H9 (cell line): ENCODE data around the gene DTNBP1. TPM values are rescaled to one million over a fixed set of nuclear protein-coding genes. Genes with fewer than 3 reads are reported as not detected.

Source experiments
- DNase-seq: peaks from one replicate; pipeline ENCODE4 v3.0.0-alpha.2; 2017
- H2AFZ ChIP-seq: one replicate; pipeline ENCODE4 v1.6.1; 2013; ENCODE audit warnings: mild to moderate bottlenecking, low read length, control low read depth, moderate library complexity
- H2AK5ac ChIP-seq: 2 replicates; pipeline ENCODE4 v1.6.1; 2013; ENCODE audit warnings: low read length, control low read depth, mixed read lengths; ENCODE audit not compliant: insufficient read length
- H2BK120ac ChIP-seq: one replicate; pipeline ENCODE4 v1.6.1; 2013; ENCODE audit warnings: low read depth, mild to moderate bottlenecking, low read length, control low read depth, inconsistent platforms; ENCODE audit not compliant: poor library complexity, severe bottlenecking
- H2BK12ac ChIP-seq: 2 replicates; pipeline ENCODE4 v1.6.1; 2013; ENCODE audit warnings: low read length, control low read depth, mixed read lengths, low read depth; ENCODE audit not compliant: insufficient read length
- H2BK15ac ChIP-seq: 2 replicates; pipeline ENCODE4 v1.6.1; 2013; ENCODE audit warnings: low read depth, low read length, control low read depth
- H2BK20ac ChIP-seq: one replicate; pipeline ENCODE4 v1.6.1; 2013; ENCODE audit warnings: low read depth, mild to moderate bottlenecking, low read length, control low read depth, inconsistent platforms; ENCODE audit not compliant: poor library complexity, severe bottlenecking
- H2BK5ac ChIP-seq: 2 replicates; pipeline ENCODE4 v1.6.1; 2013; ENCODE audit warnings: low read length, control low read depth, mixed read lengths; ENCODE audit not compliant: insufficient read length
- H3K14ac ChIP-seq: 2 replicates; pipeline ENCODE4 v1.6.1; 2013; ENCODE audit warnings: low read length, control low read depth; ENCODE audit not compliant: insufficient read depth
- H3K18ac ChIP-seq: 2 replicates; pipeline ENCODE4 v1.6.1; 2013; ENCODE audit warnings: low read depth, mild to moderate bottlenecking, mixed read lengths, low read length, control low read depth; ENCODE audit not compliant: insufficient read length
- H3K23ac ChIP-seq: 2 replicates; pipeline ENCODE4 v1.6.1; 2013; ENCODE audit warnings: low read length, control low read depth, mixed read lengths, low read depth; ENCODE audit not compliant: insufficient read length
- H3K23me2 ChIP-seq: 2 replicates; pipeline ENCODE4 v1.6.1; 2013; ENCODE audit warnings: low read depth, mild to moderate bottlenecking, mixed read lengths, low read length, control low read depth; ENCODE audit not compliant: insufficient read length, poor library complexity, severe bottlenecking
- H3K27ac ChIP-seq: 2 replicates; pipeline ENCODE4 v1.5.1; 2013; ENCODE audit warnings: low read length, control low read depth, mixed read lengths, low read depth; ENCODE audit not compliant: insufficient read length
- H3K27me3 ChIP-seq: 2 replicates; pipeline ENCODE4 v1.6.1; 2013; ENCODE audit warnings: low read length, control low read depth, inconsistent platforms; ENCODE audit not compliant: insufficient read depth
- H3K4ac ChIP-seq: 2 replicates; pipeline ENCODE4 v1.6.1; 2013; ENCODE audit warnings: low read depth, mild to moderate bottlenecking, control low read depth, inconsistent platforms, low read length, moderate library complexity
- H3K4me1 ChIP-seq: 2 replicates; pipeline ENCODE4 v1.6.1; 2013; ENCODE audit warnings: low read length, control low read depth, inconsistent platforms; ENCODE audit not compliant: insufficient read depth
- H3K4me2 ChIP-seq: 2 replicates; pipeline ENCODE4 v1.6.1; 2013; ENCODE audit warnings: low read length, control low read depth, mixed read lengths; ENCODE audit not compliant: insufficient read length, insufficient read depth
- H3K56ac ChIP-seq: 2 replicates; pipeline ENCODE4 v1.6.1; 2013; ENCODE audit warnings: low read depth, mild to moderate bottlenecking, mixed read lengths, low read length, control low read depth; ENCODE audit not compliant: insufficient read length
- H3K79me1 ChIP-seq: 2 replicates; pipeline ENCODE4 v1.6.1; 2013; ENCODE audit warnings: low read depth, mild to moderate bottlenecking, moderate library complexity, low read length, control low read depth, inconsistent platforms; ENCODE audit not compliant: insufficient read depth, poor library complexity, severe bottlenecking
- H3K79me2 ChIP-seq: 2 replicates; pipeline ENCODE4 v1.6.1; 2013; ENCODE audit warnings: low read length, control low read depth, inconsistent platforms; ENCODE audit not compliant: insufficient read depth
- H3K9ac ChIP-seq: 2 replicates; pipeline ENCODE4 v1.6.1; 2013; ENCODE audit warnings: low read length, control low read depth, mixed read lengths; ENCODE audit not compliant: insufficient read length; ENCODE audit errors: extremely low read depth
- H3K9me3 ChIP-seq: one replicate; pipeline ENCODE4 v1.6.1; 2013; ENCODE audit warnings: low read depth, low read length, inconsistent platforms; ENCODE audit not compliant: control insufficient read depth
- H3T11ph ChIP-seq: one replicate; pipeline ENCODE4 v1.6.1; 2013; ENCODE audit warnings: mild to moderate bottlenecking, low read length, control low read depth, inconsistent platforms
- H4K20me1 ChIP-seq: one replicate; pipeline ENCODE4 v1.6.1; 2013; ENCODE audit not compliant: control insufficient read depth, insufficient read length, insufficient read depth
- H4K5ac ChIP-seq: 2 replicates; pipeline ENCODE4 v1.6.1; 2013; ENCODE audit warnings: low read depth, mild to moderate bottlenecking, mixed read lengths, low read length, control low read depth; ENCODE audit not compliant: insufficient read length
- H4K8ac ChIP-seq: replicated peaks from 2 replicates; pipeline ENCODE4 v1.6.1; 2013; ENCODE audit warnings: low read length, control low read depth, mixed read lengths, low read depth; ENCODE audit not compliant: insufficient read length
- H4K91ac ChIP-seq: 2 replicates; pipeline ENCODE4 v1.6.1; 2013; ENCODE audit warnings: low read depth, mild to moderate bottlenecking, moderate library complexity, mixed read lengths, low read length, control low read depth; ENCODE audit not compliant: insufficient read length
- H3K27ac Mint-ChIP-seq, 3 experiments: 2 replicates in 2 of 3; 3 replicates in 1 of 3; pipeline ENCODE4 v1.8.0; 2020 to 2021; ENCODE audit warnings: mixed read lengths in 3 of 3, mild to moderate bottlenecking in 1 of 3, moderate library complexity in 1 of 3
- H3K27me3 Mint-ChIP-seq: 2 replicates; pipeline ENCODE4 v1.8.0; 2021; ENCODE audit warnings: low read depth, mild to moderate bottlenecking, moderate library complexity, mixed read lengths
- H3K36me3 Mint-ChIP-seq, 3 experiments: 2 replicates in 2 of 3; 3 replicates in 1 of 3; pipeline ENCODE4 v1.8.0; 2020 to 2021; ENCODE audit warnings: low read depth in 3 of 3, mixed read lengths in 3 of 3; ENCODE audit not compliant: insufficient read depth in 1 of 3
- H3K4me1 Mint-ChIP-seq, 2 experiments: 2 replicates each; pipeline ENCODE4 v1.8.0; 2020; ENCODE audit warnings: mixed read lengths in 2 of 2
- H3K4me3 Mint-ChIP-seq, 2 experiments: 2 replicates in 1 of 2; 3 replicates in 1 of 2; pipeline ENCODE4 v1.8.0; 2020 to 2021; ENCODE audit warnings: mild to moderate bottlenecking in 2 of 2, mixed read lengths in 2 of 2, moderate library complexity in 1 of 2
- H3K9me3 Mint-ChIP-seq, 2 experiments: 2 replicates in 1 of 2; 3 replicates in 1 of 2; pipeline ENCODE4 v1.8.0; 2020; ENCODE audit warnings: mild to moderate bottlenecking in 2 of 2, mixed read lengths in 2 of 2, moderate library complexity in 1 of 2
- CTCF ChIP-seq: fragments of 200-600 bp; sonication (generic); conservative IDR thresholded peaks from 3 replicates; pipeline ENCODE4 v1.8.0; 2021; ENCODE audit warnings: antibody characterized with exemption, mild to moderate bottlenecking
- WGBS: extraction: QIAGEN DNeasy Blood & Tissue Kit; methylation state at CpG from one replicate; pipeline ENCODE4 v1.1.7; 2013; ENCODE audit warnings: missing lambda C conversion rate, low lambda C conversion rate, mixed read lengths; ENCODE audit not compliant: insufficient read length; ENCODE audit errors: extremely low coverage; 5-methylcytosine and 5-hydroxymethylcytosine counted together
- total RNA-seq: library from RNA; stranded (reverse); gene quantifications from 2 replicates; pipeline ENCODE4 v1.2.1, GENCODE V29; 2021

DTNBP1 gene
- total RNA-seq, 1 experiment from 2014 or later: 12.9 TPM

DNA sequence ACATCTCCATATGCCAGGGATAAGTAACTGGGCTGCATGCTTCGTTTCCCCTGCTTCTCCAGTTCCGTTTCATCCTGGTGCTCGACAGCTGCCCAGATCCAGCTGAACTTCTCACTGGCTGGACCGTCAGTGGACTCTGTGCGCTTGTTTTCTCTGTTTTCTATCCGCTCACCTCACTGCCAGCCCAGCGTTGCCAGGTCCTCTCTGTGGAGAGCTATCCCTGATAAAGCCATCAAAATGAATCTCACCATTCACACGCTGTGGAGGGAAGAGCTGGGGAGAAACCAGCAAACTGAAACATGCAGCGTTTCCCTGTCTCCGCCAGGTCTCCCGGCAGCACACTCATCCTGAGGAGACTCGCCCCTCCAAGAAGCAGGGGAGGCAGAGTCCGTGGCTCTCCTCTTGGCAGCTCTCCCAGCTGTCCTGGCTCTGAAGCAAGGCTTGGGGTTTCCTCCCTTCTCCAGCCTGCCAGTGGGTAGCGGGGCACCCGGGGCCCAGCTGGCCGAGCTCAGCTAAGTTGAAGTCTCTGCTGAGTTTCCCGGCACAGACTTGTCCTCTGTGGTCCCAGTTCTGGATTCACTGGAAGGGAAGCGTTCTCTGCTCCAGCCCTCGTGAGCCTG, 160.9 kb downstream of the DTNBP1 start:
- Mint-ChIP-seq H3K4me1 (peaks cover 19 to 22% of the 10 kb centered on the region in 2 experiments), H3K4me3 (no peak overlapping the region), H3K9me3 (no peaks in the 10 kb centered on the region), H3K27ac (peak overlapping the region in 2 of 3 experiments; percentile 50 to 70; a peak in 3 of 7 replicates), H3K27me3 (peaks cover 1% of the 10 kb centered on the region; the same call in 1 of the 2 replicates), H3K36me3 (peaks cover 84 to 99% (median 99%) of the 10 kb centered on the region in 3 experiments)
- H2BK20ac ChIP-seq: no peak overlapping the region
- H3K14ac ChIP-seq: no peak overlapping the region
- H3K79me2 ChIP-seq: peaks cover 23% of the 10 kb centered on the region; the same call in 1 of the 2 replicates
- H2AFZ ChIP-seq: no peak overlapping the region
- no peaks in the 10 kb centered on the region for H3K23me2 ChIP-seq
- H3K9ac ChIP-seq: no peak overlapping the region
- no peak overlapping the region for H4K91ac ChIP-seq
- no peaks in the 10 kb centered on the region for H3K27me3 ChIP-seq
- no peak for TF ChIP-seq CTCF
- no peak overlapping the region for H3K27ac ChIP-seq
- H2BK5ac ChIP-seq: no peak overlapping the region
- H3K79me1 ChIP-seq: peaks cover 8% of the 10 kb centered on the region
- no peak overlapping the region for H4K8ac ChIP-seq
- H4K5ac ChIP-seq: no peak overlapping the region
- no peak overlapping the region for H3K56ac ChIP-seq
- H2BK120ac ChIP-seq: no peak overlapping the region
- H3K18ac ChIP-seq: no peak overlapping the region
- H3K9me3 ChIP-seq: no peaks in the 10 kb centered on the region
- no peak overlapping the region for H2BK12ac ChIP-seq
- peaks cover 3% of the 10 kb centered on the region for H4K20me1 ChIP-seq
- H3K4me2 ChIP-seq: no peak overlapping the region
- no peak overlapping the region for H3K23ac ChIP-seq
- H3K4ac ChIP-seq: no peak overlapping the region
- WGBS: no CpG with 5 or more reads among the region's 19 CpGs
- no peak overlapping the region for H2AK5ac ChIP-seq
- H2BK15ac ChIP-seq: no peak overlapping the region
- no peak overlapping the region for H3T11ph ChIP-seq
- DNase-seq: no peak
- no peaks in the 10 kb centered on the region for H3K4me1 ChIP-seq
